Activated CD4-positive, CD25-positive, alpha-beta regulatory T cell treated with anti-CD3 and anti-CD28 coated beads, Interleukin-2, amount 50 U/mL, for 72 hours (primary cell): ENCODE measurements around the gene TXK.

Experiments
- DNase-seq: peaks from one replicate; pipeline ENCODE4 v3.0.0; 2021

TXK gene

DNA sequence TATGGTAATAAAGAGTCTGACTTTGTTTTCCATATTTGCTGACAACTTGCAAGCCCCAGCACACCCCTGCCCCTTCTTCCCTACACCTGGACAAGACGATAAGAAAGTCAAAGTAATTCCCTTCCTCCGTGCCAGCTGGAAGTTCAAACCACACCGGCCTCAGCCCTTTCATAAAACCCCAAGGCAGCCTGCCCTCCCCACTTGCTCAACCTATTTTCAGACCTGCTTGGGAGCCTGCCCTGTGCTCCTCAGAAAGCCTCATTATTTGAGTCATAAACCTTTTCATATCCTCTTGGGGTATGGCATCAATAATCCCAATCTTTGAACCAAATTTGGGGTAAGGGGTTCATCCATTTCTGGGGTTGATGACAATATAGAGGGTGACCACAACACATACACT is 88.0 kb downstream of the TXK start:
- no peak for DNase-seq

- no peak for DNase-seq
Observed at GRCh38 chr4:48044298-48044697, 89.8 kb downstream of the TXK start.

- no peak for DNase-seq
Observed at GRCh38 chr4:48043504-48043903, 90.5 kb downstream of the TXK start.

- DNase-seq, result no peak
Observed at GRCh38 chr4:48042979-48043461, 91.0 kb downstream of the TXK start.

DNA sequence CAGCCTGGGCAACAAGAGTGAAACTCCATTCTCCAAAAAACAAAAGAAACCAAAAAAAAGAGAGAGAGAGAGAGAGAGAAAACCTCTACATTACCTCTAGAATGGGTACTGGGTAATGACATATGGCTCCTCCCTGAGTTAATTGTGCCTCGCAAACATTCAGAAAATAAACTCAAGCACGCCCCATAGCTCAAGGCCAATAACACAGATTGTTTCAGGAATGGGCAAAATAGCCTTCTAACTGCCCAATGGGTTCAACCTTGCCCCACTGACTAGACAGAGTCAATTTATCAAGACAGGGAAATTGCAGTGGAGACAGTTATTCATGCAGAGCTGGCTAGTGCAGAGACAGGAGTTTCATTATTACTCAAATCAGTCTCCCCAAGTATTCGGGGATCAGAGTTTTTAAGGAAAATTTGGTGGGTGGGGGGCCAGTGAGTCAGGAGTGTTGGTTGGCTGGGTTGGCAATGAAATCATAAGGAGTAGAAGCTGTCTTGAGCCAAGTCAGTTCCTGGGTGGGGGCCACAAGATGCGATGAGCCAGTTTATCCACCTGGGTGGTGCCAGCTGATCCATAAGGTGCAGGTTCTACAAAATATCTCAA is 92.4 kb downstream of the TXK start:
- no peak for DNase-seq

GRCh38 chr4:48039561-48039960 is 94.5 kb downstream of the TXK start:
- DNase-seq, result no peak

DNA sequence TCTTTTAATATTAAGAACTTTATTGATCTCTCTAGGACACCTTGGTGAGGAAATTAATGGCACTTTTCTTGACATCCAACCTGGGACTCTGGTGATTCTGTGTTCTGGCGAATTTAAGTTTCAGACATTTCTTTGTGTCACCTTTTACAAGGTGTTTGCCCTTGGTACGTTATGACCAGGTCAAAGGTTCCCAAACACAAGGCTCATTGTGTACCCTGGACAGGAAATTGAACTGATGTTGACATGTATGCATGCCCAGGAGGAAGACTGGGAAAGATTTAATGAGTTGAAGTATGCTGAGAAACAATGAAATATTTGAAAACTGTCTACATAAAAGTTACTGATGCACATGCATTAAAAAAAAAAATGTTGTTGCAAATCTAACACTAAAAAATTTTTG is 95.4 kb downstream of the TXK start:
- no peak for DNase-seq

GRCh38 chr4:48037117-48037462 is 97.0 kb downstream of the TXK start:
- no peak for DNase-seq

GRCh38 chr4:48035952-48036351 is 98.1 kb downstream of the TXK start:
- DNase-seq, result no peak

DNA sequence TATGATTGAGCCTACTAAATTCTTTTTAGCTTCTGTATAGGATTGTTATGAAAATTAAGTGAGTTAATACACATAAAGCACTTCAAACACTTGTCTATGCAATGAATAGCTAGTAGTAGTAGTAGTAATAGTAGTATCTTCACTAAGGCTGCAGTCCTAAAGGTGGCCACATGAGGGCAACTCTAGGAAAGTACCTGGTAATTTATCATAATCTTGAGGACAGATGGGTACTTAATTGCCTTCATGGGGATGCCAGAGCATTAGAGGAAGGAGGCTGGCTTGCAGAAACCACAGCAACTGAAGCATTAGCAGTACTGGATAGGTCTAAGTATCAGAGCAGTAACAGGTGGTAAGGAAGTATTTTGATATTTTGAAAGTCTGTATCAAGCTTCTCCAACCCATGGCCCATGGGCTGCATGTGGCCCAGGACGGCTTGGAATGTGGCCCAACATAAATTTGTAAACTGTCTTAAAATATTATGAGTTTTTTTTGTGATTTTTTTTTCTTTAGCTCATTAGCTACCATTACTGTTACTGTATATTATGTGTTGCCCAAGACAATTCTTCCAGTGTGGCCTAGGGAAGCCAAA is 100.1 kb downstream of the TXK start:
- DNase-seq, result peak; percentile 49

DNA sequence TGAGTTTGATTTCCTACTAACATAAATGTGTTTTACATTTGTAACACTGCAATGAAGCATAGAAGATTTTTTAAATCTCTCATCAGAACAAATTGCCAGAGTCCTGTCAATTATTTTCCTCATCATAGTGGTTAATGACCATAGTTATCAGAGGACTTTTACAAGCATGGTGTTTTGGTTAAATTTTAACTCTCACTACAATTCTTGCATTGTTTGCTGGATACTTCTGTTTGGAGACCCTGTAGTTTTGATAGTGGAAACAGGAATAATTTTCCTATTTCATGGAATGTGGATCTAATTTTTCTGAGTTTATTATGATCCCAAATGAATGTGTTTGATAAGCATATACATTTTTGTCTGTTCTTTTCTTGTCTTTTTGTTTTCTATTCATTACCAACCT is 100.6 kb downstream of the TXK start:
- no peak for DNase-seq

GRCh38 chr4:48032721-48033120 is 101.3 kb downstream of the TXK start:
- no peak for DNase-seq

GRCh38 chr4:48031802-48032525 is 102.1 kb downstream of the TXK start:
- no peak for DNase-seq

GRCh38 chr4:48030470-48030869 is 103.6 kb downstream of the TXK start:
- no peak for DNase-seq

DNA sequence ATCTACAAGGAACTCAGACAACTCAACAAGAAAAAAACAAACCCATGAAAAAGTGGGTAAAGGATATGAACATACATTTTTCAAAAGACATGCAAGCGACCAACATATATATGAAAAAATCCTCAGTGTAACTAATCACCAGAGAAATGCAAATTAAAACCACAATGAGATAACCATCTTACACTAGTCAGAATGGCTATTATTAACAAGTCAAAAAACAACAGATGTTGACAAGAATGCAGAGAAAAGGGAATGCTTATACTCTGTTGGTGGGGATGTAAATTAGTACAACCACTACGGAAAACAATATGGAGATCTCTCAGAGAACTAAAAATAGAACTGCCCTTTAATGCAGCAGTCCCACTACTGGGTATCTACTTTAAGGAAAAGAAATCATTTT is 105.4 kb downstream of the TXK start:
- no peak for DNase-seq

DNA sequence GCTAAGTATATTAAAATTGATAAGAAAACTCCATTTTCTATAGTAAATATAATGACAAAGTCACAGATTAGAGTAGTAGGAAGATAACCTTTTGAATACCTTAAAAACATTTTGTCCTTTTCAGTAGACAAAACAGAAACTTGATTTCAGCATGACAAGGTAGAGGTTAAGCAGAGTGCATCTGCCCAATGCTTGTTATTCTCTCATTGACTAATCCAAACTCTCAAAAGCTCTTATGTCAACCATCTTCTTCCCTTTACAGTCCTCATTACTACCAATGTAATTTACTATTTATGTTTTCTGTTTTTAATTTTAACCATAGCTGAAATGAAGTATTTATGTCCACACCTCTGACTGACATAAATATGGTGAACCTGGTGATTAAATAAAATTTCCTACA is 106.4 kb downstream of the TXK start:
- no peak for DNase-seq

- no peak for DNase-seq
Observed at GRCh38 chr4:48025005-48025404, 109.0 kb downstream of the TXK start.

- DNase-seq, result no peak
Observed at GRCh38 chr4:48024522-48024921, 109.5 kb downstream of the TXK start.

DNA sequence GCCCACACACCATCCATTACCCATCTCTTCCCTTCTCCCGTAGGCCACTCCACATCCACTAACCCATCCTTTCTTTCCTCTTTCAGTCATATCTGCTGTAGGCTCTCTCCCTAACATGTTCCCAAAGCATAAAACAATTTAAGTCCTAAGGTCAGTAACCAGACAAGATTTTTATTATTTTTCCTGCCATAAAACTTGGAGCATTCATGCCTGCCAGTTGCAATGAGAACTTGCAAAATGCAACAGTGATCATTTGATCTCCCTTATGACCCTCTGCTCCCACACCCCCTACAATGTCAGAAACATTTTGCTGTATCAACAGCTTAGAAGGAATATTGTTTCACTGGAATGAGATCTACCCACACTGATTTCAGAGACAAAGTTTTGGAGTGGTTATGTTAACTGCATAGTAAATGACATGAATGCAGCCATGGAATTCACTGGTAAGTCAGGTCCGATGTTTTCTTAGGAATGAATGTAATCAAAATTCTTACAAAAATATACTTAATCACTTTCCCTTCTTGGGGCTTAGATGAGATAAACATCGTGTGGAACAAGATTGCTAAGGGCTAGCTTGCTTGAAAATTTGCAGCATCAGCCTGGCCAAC is 111.8 kb downstream of the TXK start:
- no peak for DNase-seq

GRCh38 chr4:48021100-48021499 is 113.0 kb downstream of the TXK start:
- no peak for DNase-seq

DNA sequence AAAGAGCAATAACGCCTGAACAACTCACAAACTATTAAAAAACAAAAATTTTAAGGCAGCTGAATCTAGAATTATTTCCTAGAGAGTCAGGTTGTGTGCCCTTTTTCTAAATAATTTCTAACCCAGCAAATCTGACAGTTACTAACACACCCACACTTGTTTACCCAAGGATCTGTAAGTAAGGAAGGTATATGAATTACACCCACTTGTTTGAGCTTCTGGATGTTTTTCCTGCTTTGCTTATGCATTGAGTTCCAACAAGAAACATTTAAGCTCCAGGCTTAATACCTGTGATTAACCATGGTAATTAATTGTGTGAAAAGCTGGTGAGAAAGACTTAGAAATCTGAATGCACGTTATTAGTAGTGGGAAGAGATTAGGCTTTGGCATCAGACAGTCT is 115.9 kb downstream of the TXK start:
- no peak for DNase-seq

DNA sequence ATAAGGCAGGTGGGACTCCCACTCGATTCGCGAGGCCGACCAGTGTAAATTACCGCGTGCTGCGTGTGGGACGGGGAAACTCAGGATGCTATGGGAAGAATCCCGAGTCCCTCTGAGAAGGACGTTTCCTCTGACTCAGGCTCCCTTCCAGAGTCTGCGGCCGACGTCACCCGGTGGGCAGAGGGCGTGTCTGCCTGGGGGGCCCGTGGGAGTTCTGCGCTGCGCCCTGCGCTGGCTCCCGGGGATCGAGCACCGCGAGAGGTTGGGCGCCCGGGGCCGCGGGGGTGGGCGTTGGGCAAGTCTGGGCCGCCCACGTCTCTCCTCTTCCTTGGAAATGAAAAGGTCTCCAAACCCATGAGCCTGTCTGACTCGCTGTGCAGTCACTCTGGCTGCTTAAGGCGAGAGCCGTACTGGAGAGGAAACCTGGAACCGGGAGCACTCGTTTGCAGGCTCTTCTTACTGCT is 116.9 kb downstream of the TXK start:
- peak; percentile 36 for DNase-seq
